T-helper 9 cell (primary cell): Measurements from ENCODE around the gene PCDHGC4.

Source experiments
- DNase-seq: peaks from one replicate; pipeline ENCODE4 v3.0.0-alpha.2; 2020

The PCDHGC4 gene

GRCh38 chr5:141532726-141533125, 47.9 kb downstream of the PCDHGC4 start:
- no peak for DNase-seq

DNA sequence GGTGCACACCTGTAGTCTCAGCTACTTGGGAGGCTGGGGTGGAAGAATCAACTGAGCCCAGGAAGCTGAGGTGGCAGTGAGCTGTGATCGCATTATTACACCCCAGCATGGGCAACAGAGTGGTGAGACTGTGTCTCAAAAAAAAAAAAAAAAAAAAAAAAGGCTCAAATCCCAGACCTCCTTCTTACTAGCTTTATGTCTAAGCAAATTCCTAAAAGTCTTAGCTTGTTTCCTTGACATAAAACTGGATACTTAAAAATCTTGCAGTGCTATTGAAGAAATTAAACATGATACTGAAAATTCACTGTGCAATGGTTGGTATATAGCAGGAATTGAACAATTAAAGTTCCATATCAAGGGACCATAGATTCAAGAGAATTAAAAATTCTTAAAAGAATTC, 49.1 kb downstream of the PCDHGC4 start:
- no peak for DNase-seq

DNA sequence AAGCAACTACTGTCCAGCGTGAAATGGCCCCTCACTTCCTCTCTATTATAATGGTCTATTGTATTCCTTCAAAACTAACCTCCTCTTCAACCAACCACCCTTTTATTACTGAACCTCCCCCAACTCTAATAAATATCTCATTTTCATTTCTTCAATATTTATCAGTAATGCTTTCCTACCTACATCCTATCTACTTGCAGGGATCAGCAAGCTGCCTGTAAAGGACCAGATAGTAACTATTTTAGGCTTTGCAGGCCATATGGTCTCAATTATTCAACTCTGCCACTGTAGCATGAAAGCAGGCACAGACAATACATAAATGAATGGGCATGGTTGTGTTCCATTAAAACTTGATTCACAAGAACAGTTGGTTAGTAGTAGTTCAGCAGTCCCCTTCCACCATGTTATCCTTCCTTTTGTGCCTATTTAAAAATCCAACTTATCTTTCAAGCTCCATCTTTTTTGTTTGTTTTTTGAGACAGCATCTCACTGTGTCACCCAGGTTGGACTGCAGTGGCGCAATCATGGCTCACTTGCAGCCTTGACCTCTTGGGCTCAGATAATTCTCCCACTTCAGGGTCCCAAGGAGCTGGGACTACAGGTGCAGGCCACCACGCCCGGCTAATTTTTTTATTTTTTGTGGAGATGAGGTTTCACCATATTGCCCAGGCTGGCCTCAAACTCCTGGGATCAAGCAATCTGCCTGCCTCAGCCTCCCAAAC, 49.8 kb downstream of the PCDHGC4 start:
- DNase-seq, result no peak
